Measurements from ENCODE around the gene ARRB2. TPM values are rescaled to one million over a fixed set of nuclear protein-coding genes. Genes with fewer than 3 reads are reported as not detected.

Gene ARRB2
- total and polyA plus RNA-seq, 2 of the 4 experiments (the other 2 are of a cell fraction), result 3.9 to 10.6 TPM

GRCh38 chr17:4676791-4677190, 33.6 kb upstream of the ARRB2 start:
- DNase-seq (no peak), ATAC-seq (ENCODE audit: low read depth) (no peak)
- H3K27ac ChIP-seq (ENCODE audit: insufficient read depth, low read length), result no peak overlapping the region
- no peak overlapping the region for H3K23ac ChIP-seq (ENCODE audit: low read depth, low read length)
- H3K4me2 ChIP-seq (ENCODE audit: low read depth, low read length), result no peak overlapping the region
- H2AK9ac ChIP-seq (replicated peaks; ENCODE audit: low read depth, low read length, poor library complexity), result peak overlapping the region; percentile 10
- H3K79me1 ChIP-seq (ENCODE audit: low read depth in 1 of 2, low read length in 2 of 2), result peaks cover 0 to 10% of the 10 kb centered on the region in 2 experiments; a peak in 2 of 4 replicates
- H4K5ac ChIP-seq (ENCODE audit: low read depth, low read length), result no peak overlapping the region
- in situ Hi-C loops (cut with MboI; ENCODE audit: low sequenced_read_pairs), result no loop called here
- no peaks in the 10 kb centered on the region for H3K9me3 ChIP-seq (ENCODE audit: control insufficient read depth, insufficient read depth, low read length)
- POLR2A ChIA-PET (ENCODE audit: unreplicated experiment), result no interaction called here
- H3K4me3 ChIP-seq (ENCODE audit: insufficient read depth, low read depth, low read length), result no peak overlapping the region
- no peak overlapping the region for H2AFZ ChIP-seq (replicated peaks; ENCODE audit: low read length, poor library complexity)
- no peak overlapping the region for H4K8ac ChIP-seq (ENCODE audit: low read depth in 2 of 2, low read length in 2 of 2)
- BruUV-seq (replicated peaks), result no TSS peak
- no peak overlapping the region for H4K91ac ChIP-seq (ENCODE audit: insufficient read depth, low read depth, low read length)
- H3K14ac ChIP-seq (replicated peaks; ENCODE audit: low read depth, low read length), result no peak overlapping the region
- no peak overlapping the region for H2BK120ac ChIP-seq (ENCODE audit: low read depth, low read length)
- peaks cover 12% of the 10 kb centered on the region for H3K4me1 ChIP-seq (ENCODE audit: control insufficient read depth, insufficient read depth, low read length)
- no peak overlapping the region for H2BK5ac ChIP-seq (ENCODE audit: low read depth, low read length, poor library complexity, severe bottlenecking)
- TF ChIP-seq RAD21 (IDR thresholded peaks at IDR 0.05; ENCODE audit: low read length) (no peak), POLR2A (IDR thresholded peaks at IDR 0.05; ENCODE audit: low read depth, low read length) (no peak), RFX5 (IDR thresholded peaks at IDR 0.05; ENCODE audit: low read depth, low read length) (no peak), MXI1 (IDR thresholded peaks at IDR 0.05; ENCODE audit: borderline replicate concordance, low read depth, low read length) (no peak), ELK1 (IDR thresholded peaks at IDR 0.05; ENCODE audit: borderline replicate concordance, low read depth, low read length) (no peak), SMC3 (IDR thresholded peaks at IDR 0.05; ENCODE audit: low read depth, low read length) (no peak), BHLHE40 (IDR thresholded peaks at IDR 0.05; ENCODE audit: low read depth, low read length) (no peak), CHD1 (IDR thresholded peaks at IDR 0.05; ENCODE audit: low read depth, low read length) (no peak), MAFK (IDR thresholded peaks at IDR 0.05; ENCODE audit: low read depth, low read length) (no peak), CEBPB (IDR thresholded peaks at IDR 0.05; ENCODE audit: low read depth, low read length) (no peak), MAZ (IDR thresholded peaks at IDR 0.05; ENCODE audit: borderline replicate concordance, low read depth, low read length) (no peak)
- TF ChIP-seq, protein P1, sequence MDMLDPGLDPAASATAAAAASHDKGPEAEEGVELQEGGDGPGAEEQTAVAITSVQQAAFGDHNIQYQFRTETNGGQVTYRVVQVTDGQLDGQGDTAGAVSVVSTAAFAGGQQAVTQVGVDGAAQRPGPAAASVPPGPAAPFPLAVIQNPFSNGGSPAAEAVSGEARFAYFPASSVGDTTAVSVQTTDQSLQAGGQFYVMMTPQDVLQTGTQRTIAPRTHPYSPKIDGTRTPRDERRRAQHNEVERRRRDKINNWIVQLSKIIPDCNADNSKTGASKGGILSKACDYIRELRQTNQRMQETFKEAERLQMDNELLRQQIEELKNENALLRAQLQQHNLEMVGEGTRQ (IDR thresholded peaks at IDR 0.05; ENCODE audit: low read depth, low read length), result no peak
- H2AK5ac ChIP-seq (ENCODE audit: low read depth, low read length), result no peak overlapping the region
- 81% methylated on average over 5 of the region's 7 CpGs; no CpG with 5 or more reads in 1 of the 2 experiments for WGBS, 2 experiments (ENCODE audit: extremely low coverage in 2 of 2, insufficient read length in 1 of 2)
- CTCF ChIA-PET, result no interaction called here
- no peak overlapping the region for H3K4ac ChIP-seq (ENCODE audit: low read depth, low read length)
- no peak overlapping the region for H3K18ac ChIP-seq (ENCODE audit: low read depth, low read length)
- intact Hi-C loops (cut with micrococcal nuclease), result no loop called here
- peaks cover 15% of the 10 kb centered on the region for H3K9me1 ChIP-seq (ENCODE audit: insufficient read depth, low read length)
- H3K36me3 ChIP-seq (ENCODE audit: control insufficient read depth, insufficient read depth, low read length), result peaks cover 45% of the 10 kb centered on the region
- no peak overlapping the region for H3K9ac ChIP-seq (ENCODE audit: low read depth, low read length)
- H3K27me3 ChIP-seq (ENCODE audit: control insufficient read depth, insufficient read depth, low read length), result no peaks in the 10 kb centered on the region
- no peak overlapping the region for H3K56ac ChIP-seq (ENCODE audit: extremely low read depth, insufficient read depth, low read length)
- no peak overlapping the region for H2BK15ac ChIP-seq (ENCODE audit: low read depth, low read length)
- peaks cover 32% of the 10 kb centered on the region for H4K20me1 ChIP-seq (ENCODE audit: insufficient read depth, low read length)
- dilution Hi-C loops (cut with HindIII; ENCODE audit: low sequenced_read_pairs, unreplicated experiment), result no loop called here
- no peak overlapping the region for H2BK20ac ChIP-seq (ENCODE audit: low read depth, low read length)
